Fibroblast of gingiva (primary cell): ENCODE results near the gene PELI3.
"Not testable (repeated sequence)": the region's sequence is repeated elsewhere in the genome, so short reads cannot be mapped to it uniquely, and the experiment has no call there.

Experiments used
- DNase-seq: peaks from one replicate; pipeline ENCODE4 v3.0.0-alpha.2; 2011; ENCODE audit warnings: low read depth

Gene PELI3

GRCh38 chr11:66447012-66447411 is 19.7 kb upstream of the PELI3 start:
- DNase-seq = no peak

- no peak for DNase-seq
These were observed 18.2 kb upstream of the PELI3 start for GRCh38 chr11:66448523-66448922.

GRCh38 chr11:66450560-66450959 is 16.1 kb upstream of the PELI3 start:
- no peak for DNase-seq

GRCh38 chr11:66451663-66452062 is 15.0 kb upstream of the PELI3 start:
- no peak for DNase-seq

- no peak for DNase-seq
These were observed 12.5 kb upstream of the PELI3 start for GRCh38 chr11:66454247-66454646.

GRCh38 chr11:66454828-66455227 is 11.9 kb upstream of the PELI3 start:
- no peak for DNase-seq

GRCh38 chr11:66457826-66458225 is 8.9 kb upstream of the PELI3 start:
- no peak for DNase-seq

GRCh38 chr11:66459138-66459778 is 7.4 kb upstream of the PELI3 start:
- no peak for DNase-seq

- no peak for DNase-seq
These were observed 4.7 kb upstream of the PELI3 start for GRCh38 chr11:66462010-66462409.

- DNase-seq = no peak
These were observed 3.8 kb upstream of the PELI3 start for GRCh38 chr11:66462911-66463310.

- DNase-seq = not testable (repeated sequence)
These were observed 2.6 kb upstream of the PELI3 start for GRCh38 chr11:66464116-66464515.

GRCh38 chr11:66464916-66465315 is 1.8 kb upstream of the PELI3 start:
- DNase-seq = no peak

GRCh38 chr11:66465373-66466224 is 1.1 kb upstream of the PELI3 start:
- DNase-seq = no peak

- no peak for DNase-seq
These were observed 442 bp downstream of the PELI3 start for GRCh38 chr11:66467034-66467659.

- DNase-seq = peak; percentile 50
These were observed 1.1 kb downstream of the PELI3 start for GRCh38 chr11:66467756-66468155.

GRCh38 chr11:66468691-66469090 is 2.0 kb downstream of the PELI3 start:
- DNase-seq = no peak

- DNase-seq = no peak
These were observed 2.7 kb downstream of the PELI3 start for GRCh38 chr11:66469441-66469840.

GRCh38 chr11:66470015-66470414 is 3.3 kb downstream of the PELI3 start:
- DNase-seq = no peak

- DNase-seq = no peak
These were observed 4.4 kb downstream of the PELI3 start for GRCh38 chr11:66471142-66471541.

- DNase-seq = no peak
These were observed 5.3 kb downstream of the PELI3 start for GRCh38 chr11:66472054-66472453.

GRCh38 chr11:66473167-66473566 is 6.5 kb downstream of the PELI3 start:
- no peak for DNase-seq

- no peak for DNase-seq
These were observed 7.2 kb downstream of the PELI3 start for GRCh38 chr11:66473608-66474515.
